ENCODE measurements around the gene PALMD.

The PALMD gene

DNA sequence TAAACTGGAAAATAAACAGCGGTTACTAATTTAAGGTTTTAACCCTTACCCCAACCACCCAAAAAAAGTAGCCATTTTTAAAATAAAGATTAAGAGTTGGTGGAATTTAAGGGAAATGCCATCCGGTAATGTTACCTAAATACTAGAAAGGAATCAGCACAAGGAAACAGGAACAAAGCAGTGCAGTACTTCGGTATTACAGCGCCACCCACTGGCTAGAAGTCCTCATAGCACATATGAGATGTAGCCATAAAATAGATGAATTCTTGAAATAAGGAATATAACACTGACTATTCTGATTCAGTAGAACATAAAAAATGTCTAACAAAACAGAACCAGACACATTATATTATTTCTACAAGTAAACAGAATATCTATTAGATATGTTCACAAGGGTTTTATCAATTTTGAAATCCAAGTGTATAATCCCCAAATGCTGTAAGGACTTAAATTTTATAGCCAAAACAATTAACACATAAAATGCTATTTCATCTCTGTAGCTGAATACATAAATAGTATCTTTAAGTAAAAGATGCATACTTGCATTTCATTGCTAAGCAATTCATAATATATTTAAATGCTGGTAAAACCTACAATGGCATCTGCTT is 61.7 kb downstream of the PALMD start:
- peak; percentile 96 for FAIRE-seq

GRCh38 chr1:99710994-99711393 is 65.1 kb downstream of the PALMD start:
- FAIRE-seq (no peak), DNase-seq (ENCODE audit: insufficient read length, low spot score) (no peak)
- TF ChIP-seq, protein P1, sequence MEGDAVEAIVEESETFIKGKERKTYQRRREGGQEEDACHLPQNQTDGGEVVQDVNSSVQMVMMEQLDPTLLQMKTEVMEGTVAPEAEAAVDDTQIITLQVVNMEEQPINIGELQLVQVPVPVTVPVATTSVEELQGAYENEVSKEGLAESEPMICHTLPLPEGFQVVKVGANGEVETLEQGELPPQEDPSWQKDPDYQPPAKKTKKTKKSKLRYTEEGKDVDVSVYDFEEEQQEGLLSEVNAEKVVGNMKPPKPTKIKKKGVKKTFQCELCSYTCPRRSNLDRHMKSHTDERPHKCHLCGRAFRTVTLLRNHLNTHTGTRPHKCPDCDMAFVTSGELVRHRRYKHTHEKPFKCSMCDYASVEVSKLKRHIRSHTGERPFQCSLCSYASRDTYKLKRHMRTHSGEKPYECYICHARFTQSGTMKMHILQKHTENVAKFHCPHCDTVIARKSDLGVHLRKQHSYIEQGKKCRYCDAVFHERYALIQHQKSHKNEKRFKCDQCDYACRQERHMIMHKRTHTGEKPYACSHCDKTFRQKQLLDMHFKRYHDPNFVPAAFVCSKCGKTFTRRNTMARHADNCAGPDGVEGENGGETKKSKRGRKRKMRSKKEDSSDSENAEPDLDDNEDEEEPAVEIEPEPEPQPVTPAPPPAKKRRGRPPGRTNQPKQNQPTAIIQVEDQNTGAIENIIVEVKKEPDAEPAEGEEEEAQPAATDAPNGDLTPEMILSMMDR (IDR thresholded peaks at IDR 0.05; ENCODE audit: insufficient read depth, missing control alignments): no peak

More for the DNA sequence above, 61.7 kb downstream of the PALMD start:
- TF ChIP-seq, protein P1 (IDR thresholded peaks at IDR 0.05; ENCODE audit: insufficient read depth, missing control alignments): peak; percentile 97
- no peak for DNase-seq (ENCODE audit: insufficient read length, low spot score)

GRCh38 chr1:99713006-99713405 is 67.1 kb downstream of the PALMD start:
- DNase-seq (ENCODE audit: insufficient read length, low spot score): no peak
- FAIRE-seq: no peak
- TF ChIP-seq, protein P1 (IDR thresholded peaks at IDR 0.05; ENCODE audit: insufficient read depth, missing control alignments): no peak

DNA sequence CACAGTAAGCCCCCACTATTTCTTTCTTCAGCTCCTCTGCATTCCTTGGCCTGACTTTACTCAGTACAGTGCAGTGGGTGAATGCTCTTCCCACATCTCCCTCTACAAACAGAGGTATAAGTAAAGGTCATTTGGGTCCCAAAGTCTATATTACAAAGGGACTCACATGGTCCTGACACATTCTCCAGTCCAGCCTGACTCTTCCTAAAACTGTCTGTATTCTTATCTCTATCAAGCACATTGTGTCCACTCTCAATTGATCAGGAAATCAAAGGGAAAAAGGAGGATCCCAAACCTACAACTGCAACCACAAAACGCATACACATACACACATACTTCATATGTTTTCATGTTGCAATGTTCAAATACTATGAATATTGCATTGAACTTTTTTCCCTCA is 71.1 kb downstream of the PALMD start:
- TF ChIP-seq, protein P1 (IDR thresholded peaks at IDR 0.05; ENCODE audit: insufficient read depth, missing control alignments): no peak
- FAIRE-seq (no peak), DNase-seq (ENCODE audit: insufficient read length, low spot score) (no peak)

- TF ChIP-seq, protein P1 (IDR thresholded peaks at IDR 0.05; ENCODE audit: insufficient read depth, missing control alignments): no peak
- FAIRE-seq: no peak
Observed at GRCh38 chr1:99723251-99723650, 77.3 kb downstream of the PALMD start.

DNA sequence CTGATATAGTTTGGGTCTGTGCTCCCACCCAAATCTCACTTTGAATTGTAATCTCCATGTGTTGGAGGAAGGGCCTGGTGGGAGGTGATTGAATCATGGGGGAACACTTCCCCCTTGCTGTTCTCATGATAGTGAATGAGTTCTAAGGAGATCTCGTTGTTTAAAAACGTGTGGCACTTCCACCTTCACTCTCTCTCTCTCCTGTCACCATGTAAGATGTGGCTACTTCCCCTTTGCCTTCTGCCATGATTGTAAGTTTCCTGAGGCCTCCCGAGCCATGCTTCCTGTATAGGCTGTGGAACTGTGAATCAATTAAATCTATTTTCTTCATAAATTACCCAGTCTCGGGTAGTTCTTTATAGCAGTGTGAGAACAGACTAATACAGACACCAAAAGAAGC is 80.1 kb downstream of the PALMD start:
- TF ChIP-seq, protein P1 (IDR thresholded peaks at IDR 0.05; ENCODE audit: insufficient read depth, missing control alignments): no peak
- DNase-seq (ENCODE audit: insufficient read length, low spot score) (no peak), FAIRE-seq (no peak)

More at GRCh38 chr1:99723251-99723650, 77.3 kb downstream of the PALMD start:
- DNase-seq (ENCODE audit: insufficient read length, low spot score): no peak

GRCh38 chr1:99726407-99726806 is 80.5 kb downstream of the PALMD start:
- FAIRE-seq (no peak), DNase-seq (ENCODE audit: insufficient read length, low spot score) (no peak)
- TF ChIP-seq, protein P1 (IDR thresholded peaks at IDR 0.05; ENCODE audit: insufficient read depth, missing control alignments): no peak
